Activated CD8-positive, alpha-beta memory T cell treated with anti-CD3 and anti-CD28 coated beads for 24 hours (primary cell): ENCODE results near the gene PIERCE2.
"Not testable (repeated sequence)": the region's sequence is repeated elsewhere in the genome, so short reads cannot be mapped to it uniquely, and the experiment has no call there.

Source experiments
- DNase-seq: peaks from one replicate; pipeline ENCODE4 v3.0.0-alpha.2; 2020

The PIERCE2 gene

GRCh38 chr15:55408012-55408928, at the start of gene PIERCE2, which contains the start of gene CCPG1:
Gene PIERCE2 (plus strand): TSS chr15:55408495. CDS start chr15:55408769, 274 bp downstream.
Gene CCPG1 (minus strand): TSS chr15:55408359. CDS start chr15:55389424, 18,935 bp downstream.
- DNase-seq, result peak; percentile 95

GRCh38 chr15:55360256-55360655, 48.0 kb upstream of the PIERCE2 start:
- DNase-seq, result no peak

- no peak for DNase-seq
These were observed 47.2 kb upstream of the PIERCE2 start for GRCh38 chr15:55361048-55361447.

GRCh38 chr15:55362641-55363040, 45.7 kb upstream of the PIERCE2 start:
- no peak for DNase-seq

GRCh38 chr15:55366981-55367380, 41.3 kb upstream of the PIERCE2 start:
- no peak for DNase-seq

GRCh38 chr15:55372701-55373440, 35.4 kb upstream of the PIERCE2 start:
- DNase-seq, result no peak

- DNase-seq, result no peak
These were observed 29.2 kb upstream of the PIERCE2 start for GRCh38 chr15:55379095-55379494.

GRCh38 chr15:55381595-55381994, 26.7 kb upstream of the PIERCE2 start:
- no peak for DNase-seq

GRCh38 chr15:55383687-55384086, 24.6 kb upstream of the PIERCE2 start:
- no peak for DNase-seq

- DNase-seq, result no peak
These were observed 21.3 kb upstream of the PIERCE2 start for GRCh38 chr15:55387027-55387426.

GRCh38 chr15:55389264-55389607, 19.1 kb upstream of the PIERCE2 start:
- no peak for DNase-seq

- DNase-seq, result no peak
These were observed 13.6 kb upstream of the PIERCE2 start for GRCh38 chr15:55394694-55395093.

- no peak for DNase-seq
These were observed 10.1 kb upstream of the PIERCE2 start for GRCh38 chr15:55398243-55398642.

GRCh38 chr15:55400050-55400449, 8.2 kb upstream of the PIERCE2 start:
- not testable (repeated sequence) for DNase-seq

- no peak for DNase-seq
These were observed 6.5 kb upstream of the PIERCE2 start for GRCh38 chr15:55401786-55402246.

- no peak for DNase-seq
These were observed 5.6 kb upstream of the PIERCE2 start for GRCh38 chr15:55402707-55403106.

GRCh38 chr15:55403531-55403930, 4.8 kb upstream of the PIERCE2 start:
- DNase-seq, result no peak

GRCh38 chr15:55407498-55408011, 740 bp upstream of the PIERCE2 start:
- no peak for DNase-seq

GRCh38 chr15:55408976-55409375, 681 bp downstream of the PIERCE2 start:
- peak; percentile 51 for DNase-seq

GRCh38 chr15:55417678-55418077, 9.4 kb downstream of the PIERCE2 start:
- not testable (repeated sequence) for DNase-seq

- DNase-seq, result no peak
These were observed 12.0 kb downstream of the PIERCE2 start for GRCh38 chr15:55420171-55420866.

- no peak for DNase-seq
These were observed 13.8 kb downstream of the PIERCE2 start for GRCh38 chr15:55422089-55422488.
